Heart left ventricle (tissue), 16 donors: ENCODE measurements around the gene EI24. TPM values are rescaled to one million over a fixed set of nuclear protein-coding genes. Genes with fewer than 3 reads are reported as not detected.

ENCODE experiments used
- ATAC-seq, 4 donors: fragments of 200-7000 bp; cut with Tn5 transposase; one replicate each; pipeline ENCODE4 v1.9.1; 2020 to 2022; ENCODE audit warnings: moderate library complexity in 4 of 4, mild to moderate bottlenecking in 3 of 4, moderate number of reproducible peaks in 1 of 4
- DNase-seq, 5 donors: peaks; one replicate each; pipeline ENCODE4 v3.0.0-alpha.2; 2020
- H3K27ac ChIP-seq, 12 donors: fragments of 200-600 bp; sonication (generic) in 4 of 12; one replicate each; pipeline versions ENCODE4 v1.5.0 to v1.8.0; 2016 to 2022; ENCODE audit warnings: mild to moderate bottlenecking in 2 of 12
- H3K27me3 ChIP-seq, 9 donors: fragments of 200-600 bp; sonication (generic) in 2 of 9; one replicate each; pipeline versions ENCODE4 v1.5.1 to v1.8.0; 2016 to 2022; ENCODE audit warnings: mild to moderate bottlenecking in 3 of 9
- H3K36me3 ChIP-seq, 9 donors: fragments of 200-600 bp; sonication (generic) in 2 of 9; one replicate each; pipeline versions ENCODE4 v1.5.0 to v1.8.0; 2018 to 2022; ENCODE audit warnings: mild to moderate bottlenecking in 2 of 9
- H3K4me1 ChIP-seq, 12 donors: fragments of 200-600 bp; sonication (generic) in 4 of 12; one replicate each; pipeline versions ENCODE4 v1.5.0 to v1.8.0; 2016 to 2022; ENCODE audit warnings: mild to moderate bottlenecking in 3 of 12
- H3K4me3 ChIP-seq, 12 donors: fragments of 200-600 bp; sonication (generic) in 4 of 12; one replicate each; pipeline versions ENCODE4 v1.5.0 to v1.8.0; 2017 to 2022; ENCODE audit warnings: mild to moderate bottlenecking in 9 of 12, moderate library complexity in 4 of 12
- H3K9me3 ChIP-seq, 12 donors: fragments of 200-600 bp; sonication (generic) in 4 of 12; one replicate each; pipeline versions ENCODE4 v1.5.0 to v1.8.0; 2016 to 2022; ENCODE audit warnings: mild to moderate bottlenecking in 1 of 12
- POLR2A ChIP-seq, 2 donors: fragments of 450-650 bp; IDR thresholded peaks; one replicate each; pipeline ENCODE4 v1.6.1; 2017; ENCODE audit warnings: antibody characterized with exemption in 2 of 2, mild to moderate bottlenecking in 2 of 2, moderate library complexity in 2 of 2
- WGBS, 4 donors: extraction: QIAGEN DNeasy Blood & Tissue Kit in 2 of 4; methylation state at CpG; one replicate each; pipeline versions ENCODE4 v1.1.5 to v1.1.7; 2013 to 2018; 5-methylcytosine and 5-hydroxymethylcytosine counted together
- intact Hi-C, 10 donors: fragments of 100-400 bp; cut with DNase I; formaldehyde crosslinking; loops; one replicate each; pipeline versions ENCODE4 v1.11.1 to v1.14.2; 2022
- polyA plus RNA-seq, 2 donors: library from polyadenylated mRNA; stranded (reverse); fragments of 200-250 nt; gene quantifications; one replicate each; pipeline ENCODE4 v1.2.3, GENCODE V29; 2013
- total RNA-seq, 9 donors: library from RNA; depleted of rRNA in 2 of 9; stranded (reverse); fragments of >200 nt in 2 of 9; fragmentation: NEBNext Ultra II Directional in 3 of 9; extraction: Animal tissue kit (Norgen Biotek cat#: 25700) in 3 of 9; gene quantifications; one replicate each; pipeline versions ENCODE4 v1.1.0 to v1.2.4, GENCODE V29; 2016 to 2023
- TF ChIP-seq, protein P1 (sequence below), 12 donors: fragments of 200-600 bp; sonication (generic) in 4 of 12; IDR thresholded peaks; one replicate each; pipeline versions ENCODE4 v1.5.0 to v1.8.0; 2018 to 2022; ENCODE audit warnings: antibody characterized with exemption in 12 of 12, mild to moderate bottlenecking in 5 of 12
- donor health status: ischemic (EF 13 %, LVEDD 7.1; RV severe dilation, severe dysfunction).
- donor health status: healthy with polysubstance abuse.
- donor health status: DM: no; HTN: yes; CAD: no.
- donor health status: DM: no; HTN: no; CAD: no.
- donor health status: ischemic (EF 25% LVEDD 6.9; RV normal size, moderate dysfunction).
- donor health status: ischemic (EF 25% LVEDD 5.7; RV mildly dilated, moderate dysfunction).
- donor health status: healthy.
- donor health status: DM: yes; HTN: yes; CAD: no.
- donor health status: ischemic (EF 35%, LVEDD 5.7; RV mildly dilated, moderate dysfunction).
- donor health status: nonischemic (EF 11% LVEDD 7.7; RV severe dilation, severe dysfunction).
- donor health status: DM: yes; HTN: yes; CAD: no.
- donor health status: PGD.
- donor health status: ischemic (EF 29% LVEDD 5.4; RV normal size, mild dysfunction).
- donor health status: nonischemic (EF 23%, LVEDD 6.1; RV moderate dilation, normal function).

The EI24 gene
- total and polyA plus RNA-seq, 11 donors: 20.6 to 125 (median 53.8) TPM

DNA sequence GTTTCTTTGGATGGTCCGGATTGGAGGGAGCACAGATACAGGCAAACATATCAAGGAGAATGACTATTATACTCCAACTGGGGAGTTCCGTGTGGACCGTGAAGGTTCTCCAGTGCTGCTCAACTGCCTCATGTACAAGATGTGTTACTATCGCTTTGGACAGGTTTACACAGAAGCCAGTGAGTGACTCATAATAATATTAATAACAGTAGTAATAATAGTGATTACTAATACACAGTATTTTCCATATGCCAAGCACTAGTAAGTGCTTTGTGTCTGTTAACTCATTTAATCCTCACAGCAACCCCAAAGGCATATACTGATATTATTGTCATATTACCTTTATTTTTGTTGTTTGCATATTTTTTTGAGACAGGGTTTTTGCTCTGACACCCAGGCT lies 49.1 kb downstream of the EI24 start:
- TF ChIP-seq, protein P1, sequence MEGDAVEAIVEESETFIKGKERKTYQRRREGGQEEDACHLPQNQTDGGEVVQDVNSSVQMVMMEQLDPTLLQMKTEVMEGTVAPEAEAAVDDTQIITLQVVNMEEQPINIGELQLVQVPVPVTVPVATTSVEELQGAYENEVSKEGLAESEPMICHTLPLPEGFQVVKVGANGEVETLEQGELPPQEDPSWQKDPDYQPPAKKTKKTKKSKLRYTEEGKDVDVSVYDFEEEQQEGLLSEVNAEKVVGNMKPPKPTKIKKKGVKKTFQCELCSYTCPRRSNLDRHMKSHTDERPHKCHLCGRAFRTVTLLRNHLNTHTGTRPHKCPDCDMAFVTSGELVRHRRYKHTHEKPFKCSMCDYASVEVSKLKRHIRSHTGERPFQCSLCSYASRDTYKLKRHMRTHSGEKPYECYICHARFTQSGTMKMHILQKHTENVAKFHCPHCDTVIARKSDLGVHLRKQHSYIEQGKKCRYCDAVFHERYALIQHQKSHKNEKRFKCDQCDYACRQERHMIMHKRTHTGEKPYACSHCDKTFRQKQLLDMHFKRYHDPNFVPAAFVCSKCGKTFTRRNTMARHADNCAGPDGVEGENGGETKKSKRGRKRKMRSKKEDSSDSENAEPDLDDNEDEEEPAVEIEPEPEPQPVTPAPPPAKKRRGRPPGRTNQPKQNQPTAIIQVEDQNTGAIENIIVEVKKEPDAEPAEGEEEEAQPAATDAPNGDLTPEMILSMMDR (IDR thresholded peaks at IDR 0.05): no peak
- no peak for TF ChIP-seq POLR2A (IDR thresholded peaks at IDR 0.05)
- no peak for DNase-seq
- Histone ChIP-seq H3K27me3 (no peaks in the 10 kb centered on the region), H3K9me3 (no peaks in the 10 kb centered on the region), H3K4me3 (no peak overlapping the region), H3K36me3 (peaks cover 0 to 94% (median 86%) of the 10 kb centered on the region in 9 donors), H3K4me1 (no peaks in the 10 kb centered on the region), H3K27ac (no peak overlapping the region)
- WGBS, 4 donors: 90 to 97% (median 92%) methylated on average over 4 of the region's 4 CpGs
- ATAC-seq: no peak
- intact Hi-C loops: no loop called here

- peaks cover 0 to 58% (median 50%) of the 10 kb centered on the region in 9 donors for H3K36me3 ChIP-seq
- no peak overlapping the region for H3K4me3 ChIP-seq
- H3K9me3 ChIP-seq: no peaks in the 10 kb centered on the region
- intact Hi-C loops: loop anchor here in 3 of 10 donors (5.0 to 10.0 kb wide), 5 partner anchors 45 to 643 kb away; partner anchors contain the start of genes EI24 (in 1 of the 3), FEZ1 (in 1 of the 3), FOXRED1 (in 1 of the 3) and HYLS1 (in 1 of the 3)
- TF ChIP-seq, protein P1 (IDR thresholded peaks at IDR 0.05): no peak
- no peak for TF ChIP-seq POLR2A (IDR thresholded peaks at IDR 0.05)
- ATAC-seq: no peak
- H3K27ac ChIP-seq: peak overlapping the region in 1 of 12 donors; percentile 19
- H3K4me1 ChIP-seq: peaks cover 4 to 20% (median 15%) of the 10 kb centered on the region in 12 donors
- 77 to 86% (median 85%) methylated on average over 2 of the region's 2 CpGs for WGBS, 4 donors
- H3K27me3 ChIP-seq: no peaks in the 10 kb centered on the region
- no peak for DNase-seq
These were observed 52.7 kb downstream of the EI24 start for GRCh38 chr11:125621995-125622394.

- Histone ChIP-seq H3K4me3 (no peak overlapping the region), H3K36me3 (peaks cover 0 to 47% (median 40%) of the 10 kb centered on the region in 9 donors), H3K9me3 (no peaks in the 10 kb centered on the region), H3K27ac (no peak overlapping the region), H3K4me1 (peaks cover 4 to 23% (median 15%) of the 10 kb centered on the region in 12 donors), H3K27me3 (no peaks in the 10 kb centered on the region)
- DNase-seq: no peak
- no peak for TF ChIP-seq POLR2A (IDR thresholded peaks at IDR 0.05)
- TF ChIP-seq, protein P1 (IDR thresholded peaks at IDR 0.05): no peak
- intact Hi-C loops: loop anchor here in 3 of 10 donors (5.0 to 10.0 kb wide), 5 partner anchors 46 to 642 kb away; partner anchors contain the start of genes EI24 (in 1 of the 3), FEZ1 (in 1 of the 3), FOXRED1 (in 1 of the 3) and HYLS1 (in 1 of the 3)
- 86 to 93% (median 90%) methylated on average over 1 of the region's 1 CpG for WGBS, 4 donors
- no peak for ATAC-seq
These were observed 53.8 kb downstream of the EI24 start for GRCh38 chr11:125623064-125623463.

GRCh38 chr11:125624756-125625213 lies 55.5 kb downstream of the EI24 start, which contains the start of gene CHEK1:
Gene CHEK1 (plus strand): TSS chr11:125625163. CDS start chr11:125626769, 1,606 bp downstream.
- DNase-seq: no peak
- Histone ChIP-seq H3K27me3 (no peaks in the 10 kb centered on the region), H3K9me3 (no peaks in the 10 kb centered on the region), H3K27ac (peak within 1 kb of the TSS; percentile 70 to 98 (median 95)), H3K4me1 (peaks cover 4 to 23% (median 15%) of the 10 kb centered on the region in 12 donors), H3K4me3 (peak within 1 kb of the TSS; percentile 40 to 80 (median 74)), H3K36me3 (peaks cover 0 to 30% (median 23%) of the 10 kb centered on the region in 9 donors)
- ATAC-seq: no peak
- 56 to 63% (median 62%) methylated on average over 9 of the region's 9 CpGs for WGBS, 4 donors
- no peak for TF ChIP-seq POLR2A (IDR thresholded peaks at IDR 0.05)
- TF ChIP-seq, protein P1 (IDR thresholded peaks at IDR 0.05): no peak
- intact Hi-C loops: loop anchor here in 7 of 10 donors (1.0 to 10.0 kb wide), 12 partner anchors 32 to 640 kb away; partner anchors contain the start of genes STT3A (in 3 of the 7), EI24 (in 2 of the 7), HYLS1 (in 2 of the 7) and FEZ1 (in 1 of the 7)
